ENCODE results near the gene LRIG1. TPM values are rescaled to one million over a fixed set of nuclear protein-coding genes. Genes with fewer than 3 reads are reported as not detected.
"Not testable (repeated sequence)": the region's sequence is repeated elsewhere in the genome, so short reads cannot be mapped to it uniquely, and the experiment has no call there.

LRIG1 gene
- polyA plus RNA-seq, 1 donor = 102 TPM

GRCh38 chr3:66421144-66421543 is 79.7 kb downstream of the LRIG1 start:
- DNase-seq (ENCODE audit: low read depth) = not testable (repeated sequence)

- no peak for DNase-seq (ENCODE audit: low read depth)
These were observed 81.8 kb downstream of the LRIG1 start for GRCh38 chr3:66419036-66419435.

GRCh38 chr3:66418475-66418931 is 82.3 kb downstream of the LRIG1 start:
- no peak for DNase-seq (ENCODE audit: low read depth)

GRCh38 chr3:66416556-66417304 is 84.1 kb downstream of the LRIG1 start:
- DNase-seq (ENCODE audit: low read depth) = no peak

- no peak for DNase-seq (ENCODE audit: low read depth)
These were observed 84.9 kb downstream of the LRIG1 start for GRCh38 chr3:66415867-66416428.

GRCh38 chr3:66414846-66415245 is 86.0 kb downstream of the LRIG1 start:
- DNase-seq (ENCODE audit: low read depth) = no peak

- no peak for DNase-seq (ENCODE audit: low read depth)
These were observed 87.6 kb downstream of the LRIG1 start for GRCh38 chr3:66413151-66413751.

- no peak for DNase-seq (ENCODE audit: low read depth)
These were observed 88.6 kb downstream of the LRIG1 start for GRCh38 chr3:66411961-66412887.

- DNase-seq (ENCODE audit: low read depth) = no peak
These were observed 89.3 kb downstream of the LRIG1 start for GRCh38 chr3:66411474-66411873.

- no peak for DNase-seq (ENCODE audit: low read depth)
These were observed 89.8 kb downstream of the LRIG1 start for GRCh38 chr3:66410976-66411375.

- DNase-seq (ENCODE audit: low read depth) = no peak
These were observed 90.8 kb downstream of the LRIG1 start for GRCh38 chr3:66409771-66410754.

GRCh38 chr3:66407611-66408218 is 93.1 kb downstream of the LRIG1 start:
- DNase-seq (ENCODE audit: low read depth) = no peak

GRCh38 chr3:66406831-66407610 is 93.8 kb downstream of the LRIG1 start:
- no peak for DNase-seq (ENCODE audit: low read depth)

GRCh38 chr3:66406163-66406562 is 94.7 kb downstream of the LRIG1 start:
- no peak for DNase-seq (ENCODE audit: low read depth)

GRCh38 chr3:66405701-66406091 is 95.1 kb downstream of the LRIG1 start:
- DNase-seq (ENCODE audit: low read depth) = no peak

- no peak for DNase-seq (ENCODE audit: low read depth)
These were observed 95.7 kb downstream of the LRIG1 start for GRCh38 chr3:66404903-66405700.

GRCh38 chr3:66404197-66404596 is 96.6 kb downstream of the LRIG1 start:
- DNase-seq (ENCODE audit: low read depth) = no peak

- DNase-seq (ENCODE audit: low read depth) = no peak
These were observed 97.4 kb downstream of the LRIG1 start for GRCh38 chr3:66403323-66403990.
